Progenitor cell of endocrine pancreas (in vitro differentiated cells): ENCODE measurements around the gene FNDC3A. TPM values are rescaled to one million over a fixed set of nuclear protein-coding genes. Genes with fewer than 3 reads are reported as not detected.
A peak's percentile ranks its signal among the peaks of the same experiment; 100 is the strongest.
"Not testable (repeated sequence)": the region's sequence is repeated elsewhere in the genome, so short reads cannot be mapped to it uniquely, and the experiment has no call there.

ENCODE experiments used
- DNase-seq: peaks from one replicate; pipeline ENCODE4 v3.0.0; 2021; ENCODE audit warnings: low spot score; ENCODE audit not compliant: unreplicated experiment
- H3K27ac Mint-ChIP-seq: 2 replicates; pipeline ENCODE4 v1.8.0; 2021; ENCODE audit warnings: mild to moderate bottlenecking, moderate library complexity, mixed read lengths
- H3K27me3 Mint-ChIP-seq: 2 replicates; pipeline ENCODE4 v1.8.0; 2021; ENCODE audit warnings: mixed read lengths
- H3K36me3 Mint-ChIP-seq: 2 replicates; pipeline ENCODE4 v1.8.0; 2022; ENCODE audit warnings: mixed read lengths; ENCODE audit not compliant: insufficient read depth
- H3K4me1 Mint-ChIP-seq: 2 replicates; pipeline ENCODE4 v1.8.0; 2021; ENCODE audit warnings: low read depth, mixed read lengths
- H3K4me3 Mint-ChIP-seq: 2 replicates; pipeline ENCODE4 v1.8.0; 2021; ENCODE audit warnings: low read depth, mild to moderate bottlenecking, moderate library complexity, mixed read lengths
- H3K9me3 Mint-ChIP-seq: 2 replicates; pipeline ENCODE4 v1.8.0; 2021; ENCODE audit warnings: low read depth, mixed read lengths
- CTCF ChIP-seq: fragments of 200-600 bp; sonication (generic); IDR thresholded peaks from one replicate; pipeline ENCODE4 v1.5.0; 2021; ENCODE audit warnings: antibody characterized with exemption, mild to moderate bottlenecking; ENCODE audit not compliant: unreplicated experiment
- total RNA-seq: library from RNA; stranded (reverse); gene quantifications from 2 replicates; pipeline ENCODE4 v1.2.1, GENCODE V29; 2021

The FNDC3A gene
- total RNA-seq, 1 donor from 2014 or later, result 116 TPM

DNA sequence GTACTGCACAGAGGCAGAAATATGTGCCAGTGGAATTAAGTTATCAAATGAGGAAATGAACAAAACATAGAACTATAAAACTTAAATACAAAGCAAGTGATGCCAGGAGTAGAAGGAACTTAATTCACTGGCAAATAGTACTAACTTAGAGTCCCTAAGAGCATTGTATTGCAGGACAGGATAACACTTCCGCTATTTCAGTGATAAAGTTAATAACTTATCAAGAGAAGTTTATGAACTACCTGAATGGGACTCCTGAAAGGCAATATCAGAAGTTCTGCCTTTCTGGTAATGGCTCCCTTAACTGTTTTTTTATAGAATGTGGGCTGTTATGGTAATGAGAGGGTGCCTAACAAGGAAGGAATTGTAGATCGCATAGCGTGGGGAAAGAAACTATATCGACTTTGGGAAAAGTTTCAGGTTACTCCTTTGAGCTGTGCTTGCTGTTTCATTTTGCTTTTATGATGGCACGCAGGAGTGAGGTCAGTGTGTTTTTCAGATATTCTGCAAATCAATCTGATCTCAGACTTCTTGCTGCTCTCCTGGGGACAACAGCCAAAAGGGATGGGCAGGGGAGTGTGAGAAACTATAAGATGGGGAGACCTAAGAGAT is 149.1 kb downstream of the FNDC3A start:
- Mint-ChIP-seq H3K27me3 (no peaks in the 10 kb centered on the region), H3K4me3 (no peak overlapping the region), H3K4me1 (no peaks in the 10 kb centered on the region), H3K27ac (peak overlapping the region; percentile 63), H3K9me3 (peaks cover 23% of the 10 kb centered on the region), H3K36me3 (peaks cover 37% of the 10 kb centered on the region)
- DNase-seq, result no peak
- TF ChIP-seq CTCF, result no peak

DNA sequence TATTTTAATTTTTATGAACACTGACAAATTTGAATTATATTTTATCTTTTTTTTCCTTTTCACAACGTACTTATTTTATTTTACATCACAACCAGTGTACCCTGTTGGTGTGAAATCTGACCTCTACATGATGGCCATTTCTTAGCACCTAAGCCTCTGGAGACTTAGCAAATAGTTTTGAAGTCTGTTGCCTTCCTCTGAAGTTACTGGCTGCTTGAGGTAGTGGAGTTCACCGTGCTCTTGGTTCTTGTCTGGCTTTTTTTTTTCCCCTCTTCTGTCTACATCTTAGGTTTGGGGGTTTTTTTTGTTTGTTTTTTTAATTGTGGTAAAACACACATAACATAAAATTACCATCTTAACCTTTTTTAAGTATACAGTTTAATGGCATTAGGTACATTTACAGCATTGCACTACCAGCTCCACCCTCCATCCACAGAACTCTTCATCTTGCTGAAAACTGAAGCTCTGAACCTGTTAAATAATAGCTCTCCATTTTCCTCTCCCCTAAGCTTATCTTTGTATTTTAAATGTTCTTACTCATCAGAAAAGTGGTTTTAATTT is 150.3 kb downstream of the FNDC3A start:
- no peak overlapping the region for H3K27ac Mint-ChIP-seq
- peaks cover 27% of the 10 kb centered on the region for H3K36me3 Mint-ChIP-seq
- H3K9me3 Mint-ChIP-seq, result peaks cover 14% of the 10 kb centered on the region

DNA sequence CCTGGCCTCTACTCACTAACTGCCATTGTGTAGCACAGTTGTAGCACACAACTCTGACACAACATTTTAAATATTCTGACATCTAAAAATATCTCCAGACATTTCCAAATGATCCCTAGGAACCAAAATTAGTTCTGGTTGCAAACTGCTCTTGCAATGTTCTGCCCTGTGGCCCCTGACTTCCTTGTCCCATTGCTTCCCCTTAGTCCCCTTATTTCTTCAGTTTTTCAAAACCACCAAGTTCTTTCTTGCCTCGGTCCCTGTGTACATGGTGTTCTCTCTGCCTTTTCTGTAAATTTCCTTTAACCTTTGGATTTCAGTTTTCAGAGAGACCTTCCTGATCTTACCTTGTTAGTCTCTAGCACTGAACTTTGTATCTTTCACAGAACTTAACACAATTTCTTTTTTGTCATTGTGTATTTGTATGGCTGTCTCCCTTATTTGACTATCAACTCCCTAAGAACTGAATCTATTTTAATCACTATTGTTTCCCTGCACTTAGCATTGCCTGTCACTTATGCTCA is 156.8 kb downstream of the FNDC3A start:
- H3K27ac Mint-ChIP-seq, result peak overlapping the region; percentile 78
- no peaks in the 10 kb centered on the region for H3K4me1 Mint-ChIP-seq
- peaks cover 42% of the 10 kb centered on the region for H3K36me3 Mint-ChIP-seq
- no peak for TF ChIP-seq CTCF
- no peaks in the 10 kb centered on the region for H3K9me3 Mint-ChIP-seq
- no peak for DNase-seq
- H3K27me3 Mint-ChIP-seq, result no peaks in the 10 kb centered on the region
- no peak overlapping the region for H3K4me3 Mint-ChIP-seq

More for the DNA sequence above, 150.3 kb downstream of the FNDC3A start:
- Mint-ChIP-seq H3K4me1 (no peaks in the 10 kb centered on the region), H3K27me3 (no peaks in the 10 kb centered on the region), H3K4me3 (no peak overlapping the region)
- DNase-seq, result no peak
- no peak for TF ChIP-seq CTCF

- Mint-ChIP-seq H3K27me3 (no peaks in the 10 kb centered on the region), H3K9me3 (no peaks in the 10 kb centered on the region), H3K4me3 (no peak overlapping the region), H3K27ac (no peak overlapping the region), H3K4me1 (no peaks in the 10 kb centered on the region), H3K36me3 (peaks cover 46% of the 10 kb centered on the region)
- TF ChIP-seq CTCF, result no peak
- DNase-seq, result no peak
Measured at GRCh38 chr13:49134305-49134704, 158.6 kb downstream of the FNDC3A start.

- DNase-seq, H3K9me3 Mint-ChIP-seq, H3K4me3 Mint-ChIP-seq, H3K4me1 Mint-ChIP-seq, H3K27me3 Mint-ChIP-seq: not testable (repeated sequence)
- peak overlapping the region; percentile 87 for H3K27ac Mint-ChIP-seq
- H3K36me3 Mint-ChIP-seq, result peaks cover 48% of the 10 kb centered on the region
Measured at GRCh38 chr13:49137138-49137643, 161.5 kb downstream of the FNDC3A start.
